HCT116 (cell line): ENCODE results near the gene STAMBP. TPM values are rescaled to one million over a fixed set of nuclear protein-coding genes. Genes with fewer than 3 reads are reported as not detected.

ENCODE experiments used
- ATAC-seq: fragments of 200-7000 bp; cut with Tn5 transposase; 2 replicates; pipeline ENCODE4 v1.9.1; 2020; ENCODE audit warnings: mild to moderate bottlenecking, moderate library complexity
- BruUV-seq: library from RNA; stranded (reverse); fragments of 400-500 nt; replicated peaks from 2 replicates; lab custom pipeline; 2021; lab: Mats Ljungman, UMichigan
- CTCF ChIA-PET: fragments of 300-600 bp; sonication (Branson Sonifier 250); formaldehyde crosslinking; loops from one replicate; lab custom pipeline; 2021; ENCODE audit warnings: antibody characterized with exemption; lab: Charles Lee
- POLR2A ChIA-PET: fragments of 300-600, 350-600 bp; sonication (Branson Sonifier 250); formaldehyde crosslinking; loops from one replicate; lab custom pipeline; 2021; ENCODE audit warnings: antibody characterized with exemption; lab: Charles Lee
- RAD21 ChIA-PET, 2 experiments: fragments of 300-600 bp; sonication (Branson Sonifier 250); formaldehyde crosslinking; loops; one replicate each; lab custom pipeline; 2023; ENCODE audit warnings: low total read pairs in 2 of 2; ENCODE audit not compliant: uncharacterized antibody in 2 of 2, unreplicated experiment in 2 of 2, low non-redundant PET in 1 of 2; lab: Charles Lee
- DNase-seq: peaks from one replicate; pipeline ENCODE4 v3.0.0-alpha.2; 2010; ENCODE audit warnings: low read depth, low spot score
- H2AFZ ChIP-seq: fragments of 200-600 bp; shearing (Covaris generic), sonication (generic); 2 replicates; pipeline ENCODE4 v1.6.1; 2017; ENCODE audit warnings: low read depth, mixed run types, mixed read lengths, antibody characterized with exemption, low read length; ENCODE audit not compliant: poor library complexity, severe bottlenecking
- H3K27ac ChIP-seq: 2 replicates; pipeline ENCODE4 v1.5.1; 2012; ENCODE audit warnings: low read depth, low read length
- H3K27me3 ChIP-seq: fragments of 200-600 bp; sonication (generic); 2 replicates; pipeline ENCODE4 v1.6.1; 2016; ENCODE audit warnings: mixed run types, low read length, mixed read lengths; ENCODE audit not compliant: insufficient read depth
- H3K36me3 ChIP-seq, 2 experiments: fragments of 200-500 bp in 1 of 2; fragments of 200-600 bp in 1 of 2; sonication (Bioruptor generic) in 1 of 2; sonication (generic) in 1 of 2; 2 replicates each; pipeline versions ENCODE4 v1.5.1 to v1.6.1; 2014 to 2016; ENCODE audit warnings: low read length in 2 of 2, inconsistent platforms in 1 of 2, mixed read lengths in 1 of 2, mixed run types in 1 of 2; ENCODE audit not compliant: insufficient read depth in 2 of 2, control insufficient read depth in 1 of 2
- H3K4me1 ChIP-seq, 2 experiments: fragments of 200-600 bp in 1 of 2; sonication (generic) in 1 of 2; 2 replicates each; pipeline versions ENCODE4 v1.5.1 to v1.6.1; 2012 to 2017; ENCODE audit warnings: low read length in 2 of 2, inconsistent platforms in 1 of 2, mild to moderate bottlenecking in 1 of 2, mixed read lengths in 1 of 2, mixed run types in 1 of 2, moderate library complexity in 1 of 2; ENCODE audit not compliant: insufficient read depth in 2 of 2, control insufficient read depth in 1 of 2
- H3K4me2 ChIP-seq: fragments of 200-600 bp; sonication (generic); 2 replicates; pipeline ENCODE4 v1.6.1; 2017; ENCODE audit warnings: mixed run types, low read length, mixed read lengths
- H3K4me3 ChIP-seq, 2 experiments: fragments of 200-600 bp in 1 of 2; sonication (generic) in 1 of 2; replicated peaks in 1 of 2; 2 replicates each; pipeline ENCODE4 v1.5.1; 2011 to 2016; ENCODE audit warnings: low read length in 2 of 2, control low read depth in 1 of 2, low read depth in 1 of 2, mild to moderate bottlenecking in 1 of 2, mixed read lengths in 1 of 2, mixed run types in 1 of 2
- H3K79me2 ChIP-seq: fragments of 200-600 bp; sonication (generic); 2 replicates; pipeline ENCODE4 v1.6.1; 2017; ENCODE audit warnings: mild to moderate bottlenecking, mixed run types, low read length, moderate library complexity, mixed read lengths; ENCODE audit not compliant: insufficient read depth
- H3K9ac ChIP-seq: fragments of 200-600 bp; sonication (generic); 2 replicates; pipeline ENCODE4 v1.6.1; 2016; ENCODE audit warnings: low read length, mixed read lengths
- H3K9me2 ChIP-seq: fragments of 200-600 bp; sonication (generic), shearing (Covaris generic); 2 replicates; pipeline ENCODE4 v1.6.1; 2017; ENCODE audit warnings: mixed run types, mild to moderate bottlenecking, moderate library complexity; ENCODE audit not compliant: insufficient read depth
- H3K9me3 ChIP-seq, 2 experiments: fragments of 200-500 bp in 1 of 2; fragments of 200-600 bp in 1 of 2; sonication (Bioruptor generic) in 1 of 2; sonication (generic) in 1 of 2; 2 replicates each; pipeline ENCODE4 v1.6.1; 2014 to 2017; ENCODE audit warnings: low read length in 2 of 2, mixed read lengths in 2 of 2, inconsistent platforms in 1 of 2, low read depth in 1 of 2, mild to moderate bottlenecking in 1 of 2, mixed run types in 1 of 2, moderate library complexity in 1 of 2; ENCODE audit not compliant: control insufficient read depth in 1 of 2, insufficient read depth in 1 of 2
- H4K20me1 ChIP-seq: fragments of 200-600 bp; sonication (generic), shearing (Covaris generic); 2 replicates; pipeline ENCODE4 v1.6.1; 2017; ENCODE audit warnings: mixed run types, mild to moderate bottlenecking, moderate library complexity; ENCODE audit not compliant: insufficient read depth
- ATF3 ChIP-seq: IDR thresholded peaks from 2 replicates; pipeline ENCODE4 v1.6.1; 2012
- CBX3 ChIP-seq: IDR thresholded peaks from 2 replicates; pipeline ENCODE4 v1.6.1; 2012; ENCODE audit warnings: low read depth
- CTCF ChIP-seq, 3 experiments: fragments of 200-600 bp in 1 of 3; sonication (generic) in 1 of 3; IDR thresholded peaks in 2 of 3; conservative IDR thresholded peaks in 1 of 3; 2 replicates each; pipeline ENCODE4 v1.5.1; 2012 to 2017; ENCODE audit warnings: low read depth in 2 of 3, low read length in 2 of 3, antibody characterized with exemption in 1 of 3, borderline replicate concordance in 1 of 3, control low read depth in 1 of 3, mild to moderate bottlenecking in 1 of 3, mixed read lengths in 1 of 3, mixed run types in 1 of 3, moderate library complexity in 1 of 3; ENCODE audit not compliant: insufficient read depth in 1 of 3
- EGR1 ChIP-seq: IDR thresholded peaks from 2 replicates; pipeline ENCODE4 v1.6.1; 2012; ENCODE audit warnings: low read depth
- ELF1 ChIP-seq: IDR thresholded peaks from 2 replicates; pipeline ENCODE4 v1.6.1; 2012; ENCODE audit warnings: low read depth, borderline replicate concordance
- EZH2phosphoT487 ChIP-seq: fragments of 200-600 bp; IDR thresholded peaks from 2 replicates; pipeline ENCODE4 v1.6.1; 2018; ENCODE audit warnings: antibody characterized with exemption, borderline replicate concordance
- POLR2A ChIP-seq: IDR thresholded peaks from 2 replicates; pipeline ENCODE4 v1.7.0; 2011; ENCODE audit warnings: borderline replicate concordance; ENCODE audit not compliant: insufficient read depth, insufficient read length; ENCODE audit errors: extremely low read depth
- POLR2AphosphoS5 ChIP-seq: IDR thresholded peaks from 2 replicates; pipeline ENCODE4 v1.6.1; 2011; ENCODE audit warnings: mild to moderate bottlenecking, low read depth, low read length, moderate library complexity
- SIN3A ChIP-seq: IDR thresholded peaks from 2 replicates; pipeline ENCODE4 v1.6.1; 2012; ENCODE audit warnings: low read depth
- SP1 ChIP-seq: IDR thresholded peaks from 2 replicates; pipeline ENCODE4 v1.6.1; 2012; ENCODE audit warnings: low read depth
- SRF ChIP-seq: IDR thresholded peaks from 2 replicates; pipeline ENCODE4 v1.6.1; 2012; ENCODE audit warnings: low read depth
- YY1 ChIP-seq: IDR thresholded peaks from 2 replicates; pipeline ENCODE4 v1.6.1; 2011; ENCODE audit warnings: low read length, low read depth, moderate library complexity, mild to moderate bottlenecking; ENCODE audit not compliant: insufficient replicate concordance; ENCODE audit errors: extremely low read depth
- ZBTB33 ChIP-seq: IDR thresholded peaks from 2 replicates; pipeline ENCODE4 v1.6.1; 2011; ENCODE audit warnings: mild to moderate bottlenecking, low read length, moderate library complexity; ENCODE audit not compliant: insufficient replicate concordance; ENCODE audit errors: extremely low read depth
- ZNF274 ChIP-seq: fragments of 200-500 bp; sonication (Bioruptor generic); IDR thresholded peaks from 2 replicates; pipeline ENCODE4 v1.6.1; 2014; ENCODE audit warnings: mild to moderate bottlenecking, low read depth, low read length, inconsistent platforms
- intact Hi-C: fragments of 100-400 bp; cut with micrococcal nuclease; formaldehyde crosslinking; loops from 2 replicates; pipeline ENCODE4 v1.10.0; 2022
- total RNA-seq: library from RNA; stranded (reverse); gene quantifications from one replicate; pipeline ENCODE4 v1.2.1, GENCODE V29; 2021; ENCODE audit not compliant: unreplicated experiment
- TF ChIP-seq, protein P1 (sequence below): IDR thresholded peaks from 2 replicates; pipeline ENCODE4 v1.6.1; 2012
- TF ChIP-seq, protein P2 (sequence below): IDR thresholded peaks from 2 replicates; pipeline ENCODE4 v1.6.1; 2012; ENCODE audit warnings: low read depth

Gene STAMBP
- total RNA-seq, 1 experiment from 2014 or later = 45.2 TPM

- no peaks in the 10 kb centered on the region for H3K9me2 ChIP-seq
- H3K4me2 ChIP-seq = no peak overlapping the region
- no peaks in the 10 kb centered on the region for H3K79me2 ChIP-seq
- ChIA-PET POLR2A (no interaction called here), CTCF (no interaction called here), RAD21 (no interaction called here)
- H3K4me1 ChIP-seq = no peaks in the 10 kb centered on the region
- H2AFZ ChIP-seq = no peak overlapping the region
- BruUV-seq = no TSS peak
- ATAC-seq (no peak), DNase-seq (no peak)
- no peaks in the 10 kb centered on the region for H3K27me3 ChIP-seq
- TF ChIP-seq, protein P1, sequence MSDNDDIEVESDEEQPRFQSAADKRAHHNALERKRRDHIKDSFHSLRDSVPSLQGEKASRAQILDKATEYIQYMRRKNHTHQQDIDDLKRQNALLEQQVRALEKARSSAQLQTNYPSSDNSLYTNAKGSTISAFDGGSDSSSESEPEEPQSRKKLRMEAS = no peak
- TF ChIP-seq ZBTB33 (no peak), SP1 (no peak), EZH2phosphoT487 (no peak), SIN3A (no peak), CBX3 (no peak), CTCF (IDR thresholded peaks at IDR 0.05 in 2 of 3, conservative IDR thresholded peaks at IDR 0.05 in 1 of 3; ENCODE audit: borderline replicate concordance in 1 of 3, insufficient read depth in 1 of 3, low read depth in 2 of 3, low read length in 2 of 3) (no peak), EGR1 (no peak), YY1 (no peak), POLR2AphosphoS5 (no peak), ELF1 (no peak), ZNF274 (no peak), POLR2A (no peak), SRF (no peak), ATF3 (no peak)
- TF ChIP-seq, protein P2, sequence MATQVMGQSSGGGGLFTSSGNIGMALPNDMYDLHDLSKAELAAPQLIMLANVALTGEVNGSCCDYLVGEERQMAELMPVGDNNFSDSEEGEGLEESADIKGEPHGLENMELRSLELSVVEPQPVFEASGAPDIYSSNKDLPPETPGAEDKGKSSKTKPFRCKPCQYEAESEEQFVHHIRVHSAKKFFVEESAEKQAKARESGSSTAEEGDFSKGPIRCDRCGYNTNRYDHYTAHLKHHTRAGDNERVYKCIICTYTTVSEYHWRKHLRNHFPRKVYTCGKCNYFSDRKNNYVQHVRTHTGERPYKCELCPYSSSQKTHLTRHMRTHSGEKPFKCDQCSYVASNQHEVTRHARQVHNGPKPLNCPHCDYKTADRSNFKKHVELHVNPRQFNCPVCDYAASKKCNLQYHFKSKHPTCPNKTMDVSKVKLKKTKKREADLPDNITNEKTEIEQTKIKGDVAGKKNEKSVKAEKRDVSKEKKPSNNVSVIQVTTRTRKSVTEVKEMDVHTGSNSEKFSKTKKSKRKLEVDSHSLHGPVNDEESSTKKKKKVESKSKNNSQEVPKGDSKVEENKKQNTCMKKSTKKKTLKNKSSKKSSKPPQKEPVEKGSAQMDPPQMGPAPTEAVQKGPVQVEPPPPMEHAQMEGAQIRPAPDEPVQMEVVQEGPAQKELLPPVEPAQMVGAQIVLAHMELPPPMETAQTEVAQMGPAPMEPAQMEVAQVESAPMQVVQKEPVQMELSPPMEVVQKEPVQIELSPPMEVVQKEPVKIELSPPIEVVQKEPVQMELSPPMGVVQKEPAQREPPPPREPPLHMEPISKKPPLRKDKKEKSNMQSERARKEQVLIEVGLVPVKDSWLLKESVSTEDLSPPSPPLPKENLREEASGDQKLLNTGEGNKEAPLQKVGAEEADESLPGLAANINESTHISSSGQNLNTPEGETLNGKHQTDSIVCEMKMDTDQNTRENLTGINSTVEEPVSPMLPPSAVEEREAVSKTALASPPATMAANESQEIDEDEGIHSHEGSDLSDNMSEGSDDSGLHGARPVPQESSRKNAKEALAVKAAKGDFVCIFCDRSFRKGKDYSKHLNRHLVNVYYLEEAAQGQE = no peak
- H3K9ac ChIP-seq = no peak overlapping the region
- H3K36me3 ChIP-seq = no peaks in the 10 kb centered on the region
- H3K27ac ChIP-seq = no peak overlapping the region
- no peaks in the 10 kb centered on the region for H3K9me3 ChIP-seq
- H3K4me3 ChIP-seq = no peak overlapping the region
- H4K20me1 ChIP-seq = no peaks in the 10 kb centered on the region
- intact Hi-C loops = no loop called here
These were observed 69.2 kb downstream of the STAMBP start for GRCh38 chr2:73897934-73898333.
